Thyroid gland (tissue), 4 donors: ENCODE data around the gene CTSO.

ENCODE experiments used
- POLR2A ChIP-seq, 2 donors: fragments of 450-650 bp; IDR thresholded peaks; one replicate each; pipeline ENCODE4 v1.6.1; 2017; ENCODE audit warnings: antibody characterized with exemption in 2 of 2, mild to moderate bottlenecking in 2 of 2, moderate library complexity in 1 of 2
- TF ChIP-seq, protein P1 (sequence below), 6 experiments: fragments of 200-600 bp in 3 of 6; fragments of 450-650 bp in 3 of 6; sonication (generic) in 3 of 6; IDR thresholded peaks; one replicate each; pipeline ENCODE4 v1.5.1; 2016 to 2019; ENCODE audit warnings: antibody characterized with exemption in 6 of 6, mild to moderate bottlenecking in 2 of 6, inconsistent platforms in 1 of 6, moderate library complexity in 1 of 6

DNA sequence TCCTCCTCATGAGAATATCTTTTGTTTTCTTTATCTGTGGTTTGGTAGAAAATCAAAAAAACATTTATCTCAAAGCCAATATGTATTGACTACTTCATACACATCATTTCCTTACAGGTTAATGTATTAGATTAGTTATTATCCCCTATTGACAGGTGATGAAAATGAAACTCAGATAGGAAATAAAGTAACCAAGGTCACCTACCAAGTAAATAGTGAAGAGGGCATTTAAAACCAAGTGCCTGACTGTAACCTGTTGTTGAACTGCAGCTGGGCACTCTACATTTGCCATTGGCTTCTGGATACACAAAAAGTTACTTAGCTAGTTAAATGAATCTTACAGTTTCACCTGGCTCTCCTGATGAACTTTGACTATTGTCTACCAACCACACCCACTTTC is 41.4 kb upstream of the CTSO start:
- TF ChIP-seq, protein P1, sequence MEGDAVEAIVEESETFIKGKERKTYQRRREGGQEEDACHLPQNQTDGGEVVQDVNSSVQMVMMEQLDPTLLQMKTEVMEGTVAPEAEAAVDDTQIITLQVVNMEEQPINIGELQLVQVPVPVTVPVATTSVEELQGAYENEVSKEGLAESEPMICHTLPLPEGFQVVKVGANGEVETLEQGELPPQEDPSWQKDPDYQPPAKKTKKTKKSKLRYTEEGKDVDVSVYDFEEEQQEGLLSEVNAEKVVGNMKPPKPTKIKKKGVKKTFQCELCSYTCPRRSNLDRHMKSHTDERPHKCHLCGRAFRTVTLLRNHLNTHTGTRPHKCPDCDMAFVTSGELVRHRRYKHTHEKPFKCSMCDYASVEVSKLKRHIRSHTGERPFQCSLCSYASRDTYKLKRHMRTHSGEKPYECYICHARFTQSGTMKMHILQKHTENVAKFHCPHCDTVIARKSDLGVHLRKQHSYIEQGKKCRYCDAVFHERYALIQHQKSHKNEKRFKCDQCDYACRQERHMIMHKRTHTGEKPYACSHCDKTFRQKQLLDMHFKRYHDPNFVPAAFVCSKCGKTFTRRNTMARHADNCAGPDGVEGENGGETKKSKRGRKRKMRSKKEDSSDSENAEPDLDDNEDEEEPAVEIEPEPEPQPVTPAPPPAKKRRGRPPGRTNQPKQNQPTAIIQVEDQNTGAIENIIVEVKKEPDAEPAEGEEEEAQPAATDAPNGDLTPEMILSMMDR (IDR thresholded peaks at IDR 0.05): no peak
- TF ChIP-seq POLR2A (IDR thresholded peaks at IDR 0.05): no peak
